ENCODE data around the gene LRRC3C. TPM values are rescaled to one million over a fixed set of nuclear protein-coding genes. Genes with fewer than 3 reads are reported as not detected.

Gene LRRC3C
- total RNA-seq (2022; extraction: Qiagen RNA extraction), result not detected in 5 replicates

GRCh38 chr17:39927101-39927928 is at the start of gene LRRC3C, which contains the start of gene ORMDL3:
LRRC3C (plus strand) TSS chr17:39927732; CDS start chr17:39941524, 13,792 bp downstream.
ORMDL3 (minus strand) TSS chr17:39927601; CDS start chr17:39924203, 3,398 bp downstream.

GRCh38 chr17:39962642-39963220 is 35.2 kb downstream of the LRRC3C start, which contains the start of gene GSDMA:
GSDMA (plus strand) TSS chr17:39963004; CDS start chr17:39965688, 2,684 bp downstream.

GRCh38 chr17:39980351-39981206 is 53.0 kb downstream of the LRRC3C start, which contains the start of gene PSMD3:
PSMD3 (plus strand) TSS chr17:39980807; CDS start chr17:39980971, 164 bp downstream.

Other genes with a start within 250 kb of the LRRC3C start
- 7.7 to 8.6 TPM (median 8.1 TPM) in 5 replicates for gene PGAP3, start 239.7 kb upstream of the LRRC3C start, total RNA-seq (2022; extraction: Qiagen RNA extraction)
- gene ERBB2, start 227.7 kb upstream of the LRRC3C start, total RNA-seq (2022; extraction: Qiagen RNA extraction), result 30.1 to 35.5 TPM (median 32.9 TPM) in 5 replicates
- gene MIEN1, start 197.2 kb upstream of the LRRC3C start, total RNA-seq (2022; extraction: Qiagen RNA extraction), result 86.7 to 95.4 TPM (median 92.1 TPM) in 5 replicates
- 2.6 to 6.6 TPM (median 4.6 TPM) in 5 replicates for gene GRB7, start 189.8 kb upstream of the LRRC3C start, total RNA-seq (2022; extraction: Qiagen RNA extraction)
- not detected in 5 replicates for gene IKZF3, start 63.4 kb upstream of the LRRC3C start, total RNA-seq (2022; extraction: Qiagen RNA extraction)
- gene ZPBP2, start 59.5 kb upstream of the LRRC3C start, total RNA-seq (2022; extraction: Qiagen RNA extraction), result not detected in 5 replicates
- 1.6 to 2.6 TPM (median 2.1 TPM) in 5 replicates for gene GSDMB, start 9.1 kb upstream of the LRRC3C start, total RNA-seq (2022; extraction: Qiagen RNA extraction)
- gene ORMDL3, start 131 bp upstream of the LRRC3C start, total RNA-seq (2022; extraction: Qiagen RNA extraction), result 31.0 to 41.5 TPM (median 40.0 TPM) in 5 replicates
- not detected in 5 replicates for gene GSDMA, start 35.3 kb downstream of the LRRC3C start, total RNA-seq (2022; extraction: Qiagen RNA extraction)
- 149 to 177 TPM (median 171 TPM) in 5 replicates for gene PSMD3, start 53.1 kb downstream of the LRRC3C start, total RNA-seq (2022; extraction: Qiagen RNA extraction)
- 0.94 to 1.3 TPM (median 1.3 TPM) in 5 replicates for gene CSF3, start 87.7 kb downstream of the LRRC3C start, total RNA-seq (2022; extraction: Qiagen RNA extraction)
- 52.2 to 61.9 TPM (median 57.0 TPM) in 5 replicates for gene MED24, start 126.7 kb downstream of the LRRC3C start, total RNA-seq (2022; extraction: Qiagen RNA extraction)
- gene THRA, start 135.2 kb downstream of the LRRC3C start, total RNA-seq (2022; extraction: Qiagen RNA extraction), result 28.0 to 36.7 TPM (median 32.3 TPM) in 5 replicates
- 8.3 to 10.8 TPM (median 10.0 TPM) in 5 replicates for gene NR1D1, start 172.9 kb downstream of the LRRC3C start, total RNA-seq (2022; extraction: Qiagen RNA extraction)
- 59.7 to 64.8 TPM (median 63.1 TPM) in 5 replicates for gene MSL1, start 194.2 kb downstream of the LRRC3C start, total RNA-seq (2022; extraction: Qiagen RNA extraction)
- gene CASC3, start 212.8 kb downstream of the LRRC3C start, total RNA-seq (2022; extraction: Qiagen RNA extraction), result 43.3 to 50.3 TPM (median 46.4 TPM) in 5 replicates
- 1.9 to 3.2 TPM (median 2.9 TPM) in 5 replicates for gene RAPGEFL1, start 249.7 kb downstream of the LRRC3C start, total RNA-seq (2022; extraction: Qiagen RNA extraction)